Fibroblast of peridontal ligament (primary cell): ENCODE data around the gene POU5F1.
A peak's percentile ranks its signal among the peaks of the same experiment; 100 is the strongest.
"Not testable (repeated sequence)": the region's sequence is repeated elsewhere in the genome, so short reads cannot be mapped to it uniquely, and the experiment has no call there.

Experiments used
- DNase-seq: peaks from one replicate; pipeline ENCODE4 v3.0.0-alpha.2; 2010; ENCODE audit errors: extremely low read depth

POU5F1 gene

DNA sequence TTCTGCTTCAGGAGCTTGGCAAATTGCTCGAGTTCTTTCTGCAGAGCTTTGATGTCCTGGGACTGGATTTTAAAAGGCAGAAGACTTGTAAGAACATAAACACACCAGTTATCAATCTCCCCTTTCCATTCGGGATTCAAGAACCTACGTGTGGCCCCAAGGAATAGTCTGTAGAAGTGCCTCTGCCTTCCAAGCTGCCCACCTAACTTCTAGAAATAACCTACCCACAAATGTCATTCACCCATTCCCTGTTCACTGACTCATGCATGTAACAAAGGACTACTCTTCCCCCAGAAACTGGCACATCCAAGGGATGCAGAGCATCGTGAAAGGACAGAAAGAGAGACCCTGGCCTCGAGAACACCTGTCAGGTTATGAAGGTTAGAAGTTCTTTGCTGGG is 4.5 kb downstream of the POU5F1 start:
- DNase-seq, result no peak

DNA sequence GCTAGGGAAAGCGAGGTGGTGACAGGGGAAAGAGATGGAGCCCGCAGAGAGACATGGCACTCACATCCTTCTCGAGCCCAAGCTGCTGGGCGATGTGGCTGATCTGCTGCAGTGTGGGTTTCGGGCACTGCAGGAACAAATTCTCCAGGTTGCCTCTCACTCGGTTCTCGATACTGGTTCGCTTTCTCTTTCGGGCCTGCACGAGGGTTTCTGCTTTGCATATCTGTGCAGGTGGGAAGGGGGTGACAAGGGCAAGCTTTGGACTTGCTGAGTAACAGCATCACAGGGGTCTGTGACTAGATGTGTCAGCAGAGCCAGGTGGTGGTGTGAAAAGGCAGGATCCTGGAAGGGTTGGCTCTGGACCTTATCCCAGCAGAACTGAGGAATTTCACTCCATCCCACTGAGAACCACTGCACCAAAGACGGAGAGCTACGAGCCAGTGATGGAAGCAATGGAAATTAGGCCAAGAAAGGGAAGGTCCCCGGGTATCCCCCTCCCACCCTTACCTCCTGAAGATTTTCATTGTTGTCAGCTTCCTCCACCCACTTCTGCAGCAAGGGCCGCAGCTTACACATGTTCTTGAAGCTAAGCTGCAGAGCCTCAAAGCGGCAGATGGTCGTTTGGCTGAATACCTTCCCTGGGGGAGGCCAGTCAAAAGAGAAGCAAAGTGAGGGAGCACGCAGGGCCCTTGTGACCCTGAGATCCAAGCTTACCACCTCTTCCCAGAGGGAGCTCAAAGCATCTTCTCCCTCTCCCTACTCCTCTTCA is 5.2 kb downstream of the POU5F1 start:
- DNase-seq, result not testable (repeated sequence)

DNA sequence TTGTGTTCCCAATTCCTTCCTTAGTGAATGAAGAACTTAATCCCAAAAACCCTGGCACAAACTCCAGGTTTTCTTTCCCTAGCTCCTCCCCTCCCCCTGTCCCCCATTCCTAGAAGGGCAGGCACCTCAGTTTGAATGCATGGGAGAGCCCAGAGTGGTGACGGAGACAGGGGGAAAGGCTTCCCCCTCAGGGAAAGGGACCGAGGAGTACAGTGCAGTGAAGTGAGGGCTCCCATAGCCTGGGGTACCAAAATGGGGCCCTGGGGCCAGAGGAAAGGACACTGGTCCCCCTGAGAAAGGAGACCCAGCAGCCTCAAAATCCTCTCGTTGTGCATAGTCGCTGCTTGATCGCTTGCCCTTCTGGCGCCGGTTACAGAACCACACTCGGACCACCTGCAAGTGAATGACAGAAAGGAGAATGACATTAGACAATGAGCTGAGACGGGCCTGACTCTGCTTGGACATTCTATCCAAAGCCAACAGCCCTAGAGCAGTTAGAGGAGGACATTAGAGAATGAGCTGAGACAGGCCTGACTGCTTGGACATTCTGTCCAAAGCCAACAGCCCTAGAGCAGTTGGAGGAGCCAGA is 5.9 kb downstream of the POU5F1 start:
- not testable (repeated sequence) for DNase-seq

DNA sequence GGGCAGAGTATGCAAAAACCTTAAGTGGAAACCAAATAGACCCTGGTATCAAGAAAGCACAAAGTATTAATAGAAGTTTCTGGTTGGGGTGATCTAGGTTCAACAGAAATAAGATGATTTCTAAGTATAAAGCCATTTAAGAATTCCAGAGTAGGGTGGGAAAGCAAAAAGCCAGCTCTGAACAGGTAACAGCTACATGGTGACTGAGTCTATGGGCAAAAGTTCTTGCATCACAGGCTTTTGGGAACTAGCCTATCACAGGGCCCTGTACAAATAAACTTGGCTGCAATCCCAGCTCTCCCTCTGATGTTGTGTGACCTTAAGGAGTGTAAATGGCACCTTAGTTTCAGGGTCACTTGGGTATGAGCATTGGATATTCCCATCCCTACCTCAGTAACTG is 6.6 kb downstream of the POU5F1 start:
- DNase-seq, result no peak

DNA sequence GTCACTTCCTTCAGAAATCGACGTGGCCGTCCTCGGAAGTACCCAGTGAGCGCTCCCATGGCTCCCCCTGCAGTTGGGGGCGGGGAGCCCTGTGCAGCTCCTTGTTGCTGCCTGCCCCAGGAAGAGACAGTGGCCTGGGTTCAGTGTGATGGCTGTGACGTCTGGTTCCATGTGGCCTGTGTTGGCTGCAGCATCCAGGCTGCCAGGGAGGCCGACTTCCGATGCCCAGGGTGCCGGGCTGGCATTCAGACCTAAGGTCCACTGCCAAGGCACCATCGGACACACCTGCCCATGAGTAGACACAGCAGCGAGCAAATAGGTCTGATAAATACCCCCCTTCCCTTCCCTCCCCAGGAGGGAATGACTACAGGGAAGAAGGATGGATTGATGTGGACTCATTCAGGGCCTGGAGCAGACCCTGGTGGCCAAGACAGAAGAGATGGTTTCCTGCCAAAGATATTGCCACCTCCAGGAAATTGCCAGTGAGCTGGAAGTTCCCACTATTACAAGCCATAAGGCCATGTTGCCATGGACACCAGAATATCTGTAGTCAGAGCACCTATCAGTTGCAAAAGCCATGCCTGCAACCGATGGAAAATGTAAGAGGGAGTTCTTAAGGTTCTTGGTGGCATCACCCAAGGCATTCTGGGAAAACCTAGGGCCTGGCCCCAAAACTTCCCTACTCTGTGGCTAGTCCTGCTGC is 7.9 kb downstream of the POU5F1 start:
- no peak for DNase-seq

DNA sequence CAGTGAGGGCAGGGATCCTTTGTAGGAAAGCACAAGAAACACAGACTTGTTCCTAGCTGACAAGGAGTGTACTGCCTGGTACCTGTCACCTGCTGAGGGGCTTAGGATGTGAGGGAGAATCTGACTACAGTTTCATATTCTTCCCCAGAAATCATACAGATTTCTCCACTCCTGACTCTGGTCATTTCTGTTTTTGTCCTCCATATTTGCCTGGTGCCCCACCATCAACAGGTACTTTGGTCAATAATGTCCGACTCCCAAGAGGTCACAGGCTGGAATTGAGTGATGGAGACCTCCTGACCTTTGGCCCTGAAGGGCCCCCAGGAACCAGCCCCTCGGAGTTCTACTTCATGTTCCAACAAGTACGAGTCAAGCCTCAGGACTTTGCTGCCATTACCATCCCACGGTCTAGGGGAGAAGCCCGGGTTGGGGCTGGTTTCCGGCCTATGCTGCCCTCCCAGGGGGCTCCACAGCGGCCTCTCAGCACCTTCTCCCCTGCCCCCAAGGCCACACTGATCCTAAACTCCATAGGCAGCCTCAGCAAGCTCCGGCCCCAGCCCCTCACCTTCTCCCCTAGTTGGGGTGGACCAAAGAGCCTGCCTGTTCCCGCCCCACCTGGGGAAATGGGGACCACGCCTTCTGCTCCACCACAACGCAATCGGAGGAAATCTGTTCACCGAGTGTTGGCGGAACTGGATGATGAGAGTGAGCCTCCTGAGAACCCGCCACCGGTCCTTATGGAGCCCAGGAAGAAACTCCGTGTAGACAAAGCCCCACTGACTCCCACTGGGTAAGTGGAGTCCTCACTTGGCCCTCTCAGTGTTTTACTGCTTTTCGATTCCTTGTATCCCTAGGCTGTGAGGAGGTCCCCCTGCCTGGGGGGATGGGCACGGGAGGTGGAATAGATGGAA is 9.0 kb downstream of the POU5F1 start:
- no peak for DNase-seq

DNA sequence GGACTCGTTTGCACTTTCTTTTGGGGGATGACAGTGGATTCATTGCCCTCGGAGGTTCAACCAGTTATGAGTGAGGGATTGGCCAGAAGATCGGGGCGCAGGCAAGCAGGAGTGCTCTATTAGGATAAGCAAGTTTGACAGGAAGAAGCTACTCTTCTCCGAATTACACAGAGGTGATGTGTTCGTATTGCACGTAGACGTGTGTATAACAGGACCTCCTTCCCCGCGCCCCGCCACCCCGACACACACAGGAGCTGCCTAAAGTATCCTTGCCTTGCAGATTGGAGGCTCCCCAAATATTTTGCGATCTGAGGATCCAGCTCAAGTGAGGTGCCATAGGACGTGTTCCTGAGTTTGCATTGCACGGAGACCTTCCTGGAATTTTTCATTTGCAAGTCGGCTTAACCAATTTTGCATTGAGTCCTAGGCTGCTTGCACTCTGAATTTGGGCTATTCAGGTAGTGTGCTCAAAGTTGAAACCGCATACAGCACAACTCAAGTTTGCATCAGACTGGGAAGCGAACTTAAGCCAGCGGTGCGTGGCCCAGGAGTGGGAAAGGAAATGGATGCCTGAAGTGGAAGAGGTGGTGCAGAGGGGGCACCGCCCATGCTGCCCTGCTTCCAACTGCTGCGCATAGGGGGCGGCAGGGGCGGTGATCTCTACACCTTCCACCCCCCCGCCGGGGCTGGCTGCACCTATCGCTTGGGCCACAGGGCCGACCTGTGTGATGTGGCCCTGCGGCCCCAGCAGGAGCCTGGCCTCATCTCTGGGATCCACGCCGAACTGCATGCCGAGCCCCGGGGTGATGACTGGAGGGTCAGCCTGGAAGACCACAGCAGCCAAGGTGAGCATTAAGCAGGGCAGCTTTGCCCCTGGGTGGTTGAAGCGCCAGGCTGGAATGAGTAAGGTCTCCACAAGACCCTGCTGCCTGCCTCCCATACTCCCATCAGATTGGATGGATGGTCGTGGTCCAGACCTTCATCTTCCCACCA is 11.3 kb downstream of the POU5F1 start:
- DNase-seq, result no peak

DNA sequence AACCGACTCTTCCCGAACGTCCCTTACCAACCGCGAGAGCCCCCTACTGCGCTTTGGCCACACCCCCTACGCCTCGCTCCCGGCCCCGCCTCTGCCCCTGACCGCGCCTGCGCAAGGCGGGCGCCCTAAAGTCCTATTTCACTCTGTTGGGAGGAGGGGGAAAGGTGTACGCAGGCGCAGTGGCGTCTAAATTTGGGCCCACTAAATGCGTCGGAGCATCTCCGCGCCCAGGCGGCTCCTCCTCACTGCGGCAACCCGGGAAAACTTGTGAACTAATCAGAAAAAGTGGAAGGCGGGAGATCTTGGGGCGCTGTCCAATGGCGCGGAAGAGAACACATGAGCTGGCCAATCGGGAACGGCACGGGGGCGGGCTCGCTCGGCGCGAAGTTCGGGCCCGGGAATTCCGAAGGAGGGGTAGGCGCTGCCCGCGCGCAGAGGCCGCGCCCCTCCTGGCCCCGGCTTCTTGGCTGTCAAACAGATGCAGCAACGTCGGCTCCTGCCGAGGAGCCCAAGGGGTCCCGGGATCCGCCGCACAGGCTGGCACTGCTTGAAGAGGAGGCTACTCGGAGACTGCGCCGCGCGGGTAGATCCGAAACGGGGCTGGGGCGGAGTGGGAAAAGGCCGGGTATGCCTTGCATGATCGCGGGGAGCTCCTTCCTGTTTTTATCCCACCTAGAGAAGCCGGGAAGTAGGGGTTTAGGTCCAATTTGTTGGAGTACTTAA is 12.2 kb downstream of the POU5F1 start, which contains the start of gene TCF19:
Gene TCF19 (plus strand): TSS at position 450 of the 723 bp plus-strand sequence. CDS start 881 bp downstream, outside the sequence.
- peak; percentile 99 for DNase-seq

DNA sequence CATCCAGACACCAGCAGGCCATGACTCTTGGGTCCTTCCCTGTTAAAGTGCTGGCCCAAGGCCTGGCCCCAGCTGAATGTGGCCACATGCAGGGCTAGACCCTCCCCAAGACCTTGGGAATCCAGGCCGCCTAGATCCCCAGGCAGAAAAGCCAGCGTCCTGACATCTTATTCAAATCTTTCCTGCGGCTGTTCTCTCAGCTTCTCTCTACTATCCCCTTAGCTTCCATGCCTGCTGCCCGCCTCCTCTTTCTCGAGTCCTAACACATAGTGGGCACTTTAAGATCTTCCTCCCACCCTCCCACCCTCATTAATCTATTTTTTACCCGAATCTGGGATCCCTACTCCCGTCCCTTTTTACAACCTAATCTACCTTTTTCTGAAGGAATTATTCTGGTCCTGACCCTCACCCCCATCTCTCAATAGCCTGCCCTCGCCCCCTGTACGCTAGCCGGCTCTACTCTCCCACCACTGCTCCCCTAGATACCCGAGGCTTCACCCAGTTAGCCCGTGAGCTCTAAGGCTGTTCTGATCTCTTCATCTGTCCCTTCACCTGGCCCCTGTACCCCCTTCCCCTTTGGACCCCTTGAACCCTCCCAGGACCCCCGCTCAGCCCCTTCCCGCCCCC is 12.9 kb downstream of the POU5F1 start, which contains the start of gene CCHCR1:
Gene CCHCR1 (minus strand): TSS at position 290 of the 627 bp plus-strand sequence. CDS start 202 bp downstream, at position 88.
- DNase-seq, result no peak

DNA sequence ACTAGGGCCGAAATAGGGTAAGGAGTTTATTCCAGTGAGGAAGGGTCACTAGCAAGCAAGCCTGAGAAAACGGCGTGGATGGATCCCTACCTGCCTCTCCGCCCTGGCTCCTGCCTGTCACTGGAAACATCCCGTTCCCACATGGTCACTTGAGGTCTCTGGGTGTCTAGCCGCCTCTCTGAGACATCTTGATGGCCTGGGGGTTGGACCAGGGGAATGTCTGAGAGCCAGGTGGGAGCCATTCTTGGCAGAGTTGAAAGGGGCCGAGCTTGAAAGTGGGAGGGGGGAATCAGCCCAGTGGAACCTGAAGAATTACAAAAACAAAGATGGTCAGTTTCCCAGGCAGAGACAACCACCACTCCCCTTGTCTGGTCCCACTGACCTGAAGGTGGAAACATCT is 13.8 kb downstream of the POU5F1 start:
- DNase-seq, result no peak

DNA sequence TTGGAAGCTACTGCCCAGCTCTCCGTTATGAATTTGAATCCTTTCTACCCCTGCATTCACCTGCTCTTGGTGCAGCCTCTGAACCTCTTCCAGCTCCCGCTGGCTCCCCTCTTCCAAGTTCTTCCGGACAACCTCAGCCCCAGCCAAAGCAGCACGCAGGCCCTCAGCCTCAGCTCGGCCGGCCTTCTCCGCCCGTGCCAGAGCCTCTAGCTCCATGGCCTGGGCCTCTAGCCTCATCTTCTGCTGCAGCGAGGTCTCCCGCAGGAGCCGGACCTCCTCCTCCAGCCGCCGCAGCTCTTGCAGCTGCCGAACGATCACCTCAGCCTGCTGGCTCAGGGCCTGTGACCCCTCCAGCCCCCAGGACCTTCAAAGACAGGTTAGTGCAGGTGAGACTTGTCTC is 16.0 kb downstream of the POU5F1 start:
- DNase-seq, result no peak

DNA sequence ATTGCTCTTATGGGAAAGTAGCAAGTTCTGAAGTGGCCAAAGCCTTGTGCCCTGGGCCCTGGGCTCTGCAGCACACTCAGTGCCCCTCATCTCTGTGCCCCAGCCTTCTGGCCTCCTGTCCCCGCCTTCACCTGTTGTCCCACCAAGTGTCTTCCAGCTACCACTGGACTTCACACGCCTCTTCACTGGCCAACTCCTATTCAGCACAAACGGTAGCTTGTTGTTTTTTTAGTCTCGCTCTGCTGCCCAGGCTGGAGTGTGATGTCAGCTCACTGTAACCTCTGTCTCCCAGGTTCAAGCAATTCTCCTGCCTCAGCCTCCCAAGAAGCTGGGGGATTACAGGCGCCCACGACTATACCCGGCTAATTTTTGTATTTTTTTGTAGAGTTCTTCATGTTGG is 17.7 kb downstream of the POU5F1 start:
- no peak for DNase-seq

DNA sequence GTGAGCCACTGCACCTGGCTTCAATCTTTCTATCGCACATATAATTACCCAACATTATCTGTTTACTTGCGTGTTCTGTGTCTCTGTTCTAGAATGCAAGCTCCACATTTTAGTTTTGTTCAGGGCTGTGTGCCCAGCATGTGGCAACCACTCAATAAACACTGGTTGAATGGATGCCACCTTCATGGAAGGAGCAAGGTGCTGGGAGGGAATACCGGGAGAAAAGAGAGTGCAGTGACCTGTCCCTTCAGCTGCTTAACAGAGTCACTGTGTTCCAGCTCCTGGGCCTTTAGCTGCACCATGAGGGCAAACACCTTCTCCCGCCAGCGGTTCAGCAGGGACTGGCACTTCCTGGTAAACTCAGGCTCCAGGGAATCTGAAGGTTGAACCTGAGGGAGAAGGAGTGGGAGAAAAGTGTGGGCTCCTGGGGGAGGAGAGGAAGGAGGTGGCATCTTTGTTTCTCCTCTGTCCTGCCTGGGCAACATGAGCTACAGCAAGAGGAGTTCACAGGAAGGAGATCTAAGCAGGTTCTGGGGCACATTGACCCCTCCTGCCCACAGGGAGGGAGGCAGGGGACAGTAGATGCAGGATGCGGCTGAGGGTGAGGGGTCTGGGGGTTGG is 20.5 kb downstream of the POU5F1 start:
- DNase-seq, result no peak

DNA sequence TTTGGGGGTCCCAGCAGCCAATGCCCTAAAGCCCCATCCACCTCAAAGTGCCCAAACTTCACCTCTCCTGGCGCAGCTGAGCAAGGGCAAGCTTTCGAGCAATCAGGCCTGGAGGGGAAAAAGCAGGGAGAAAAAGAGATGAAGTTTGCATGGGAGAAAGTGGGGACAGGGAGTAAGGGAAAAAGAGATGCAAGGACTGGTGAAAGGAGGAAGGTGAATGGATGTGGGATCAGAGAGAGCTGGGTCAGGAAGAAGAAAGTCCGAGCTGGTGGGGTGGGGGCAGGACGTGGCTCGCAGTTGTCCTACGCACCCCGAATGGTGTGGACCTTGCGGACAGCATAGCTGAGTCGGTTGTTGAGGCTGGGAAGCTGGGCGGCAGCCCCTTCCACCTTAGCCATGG is 25.1 kb downstream of the POU5F1 start:
- DNase-seq, result no peak

DNA sequence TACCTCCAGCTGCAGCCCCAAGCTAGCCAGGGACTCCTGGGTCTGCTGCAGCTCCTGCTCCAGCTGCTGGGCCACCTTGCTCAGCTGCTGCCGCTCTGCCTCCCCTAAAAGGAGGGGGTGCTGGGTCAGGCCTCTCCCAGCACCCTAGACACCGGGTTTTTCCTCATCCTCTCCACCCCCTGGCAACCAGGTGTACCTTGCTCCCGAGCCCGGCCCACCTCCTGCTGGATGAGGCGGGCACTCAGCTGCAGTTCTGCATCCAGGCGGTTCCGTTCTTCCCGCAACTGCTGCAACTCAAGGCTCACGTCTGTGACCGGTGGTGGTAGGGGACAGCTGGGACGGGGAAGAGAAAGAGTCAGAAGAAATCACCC is 25.5 kb downstream of the POU5F1 start:
- no peak for DNase-seq

DNA sequence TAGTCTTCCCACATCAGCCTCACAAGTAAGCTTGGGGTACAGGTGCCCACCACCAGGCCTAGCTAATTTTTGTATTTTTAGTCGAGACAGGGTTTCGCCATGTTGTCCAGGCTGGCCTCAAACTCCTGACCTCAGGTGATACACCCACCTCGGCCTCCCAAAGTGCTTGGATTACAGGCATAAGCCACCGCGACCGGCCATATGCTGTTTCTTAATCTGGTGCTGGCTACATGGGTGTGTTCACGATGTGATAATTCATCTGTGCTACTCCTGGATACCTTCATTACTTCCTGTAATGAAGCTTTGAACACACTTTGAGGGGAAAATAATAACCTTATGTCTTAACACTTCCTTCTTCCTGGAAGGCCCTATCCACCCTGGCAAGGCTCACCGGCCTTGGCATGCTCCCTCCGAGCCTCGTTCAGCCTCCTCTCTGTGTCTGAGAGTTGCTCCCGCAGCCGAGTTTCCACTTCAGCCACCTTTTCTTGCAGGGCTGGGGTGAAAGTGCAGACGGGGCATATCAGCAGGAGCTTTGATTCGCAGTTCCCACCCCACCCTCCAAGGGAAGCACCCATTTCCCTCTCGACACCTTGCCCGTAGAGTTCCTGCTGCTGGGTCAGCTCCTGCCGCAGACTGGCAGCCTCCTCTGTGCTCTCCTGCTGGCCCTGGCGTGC is 26.0 kb downstream of the POU5F1 start:
- DNase-seq, result no peak

DNA sequence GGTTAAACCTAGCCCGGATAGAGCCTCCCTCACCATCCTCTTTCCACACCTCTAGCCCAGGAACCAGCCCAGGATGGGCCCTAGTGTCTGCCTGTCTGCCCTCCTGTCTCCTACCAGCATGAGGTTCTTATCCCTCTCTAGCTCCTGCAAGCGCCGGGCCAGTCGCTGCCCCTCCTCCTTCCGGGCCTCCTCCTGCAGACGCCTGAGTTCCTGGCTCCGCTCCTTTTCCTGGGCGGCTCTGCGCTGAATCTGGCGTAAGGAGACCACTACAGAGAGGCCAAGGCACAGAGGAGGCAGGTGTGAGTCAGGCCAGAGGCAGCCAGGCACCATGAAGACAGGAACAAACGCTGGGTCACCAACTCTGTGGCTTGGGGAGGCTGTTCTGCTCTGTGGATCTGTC is 27.3 kb downstream of the POU5F1 start:
- peak; percentile 16 for DNase-seq

DNA sequence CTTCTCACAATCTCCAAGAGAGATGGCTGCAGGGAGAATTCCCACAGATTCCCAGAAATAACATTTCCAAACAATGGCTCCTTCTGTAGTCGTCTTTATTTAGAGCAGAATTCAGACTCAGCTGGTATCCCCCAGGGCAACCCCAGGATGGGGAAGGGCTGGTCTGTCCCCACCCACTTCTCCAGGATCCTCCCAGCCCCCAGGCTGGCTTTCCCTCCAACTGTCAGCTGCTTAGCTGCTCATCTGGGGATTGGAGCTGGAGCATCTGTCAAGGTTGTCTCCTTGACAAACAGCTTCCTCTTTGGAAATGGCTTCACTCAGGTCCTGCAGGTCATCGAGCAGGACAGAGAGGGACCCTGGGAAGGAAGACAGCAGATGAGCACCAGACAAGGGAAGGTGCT is 28.1 kb downstream of the POU5F1 start:
- no peak for DNase-seq
